ENCODE measurements around the gene RFPL3. TPM values are rescaled to one million over a fixed set of nuclear protein-coding genes. Genes with fewer than 3 reads are reported as not detected.

RFPL3 gene
- total RNA-seq, 6 experiments from 2014 or later: not detected

- peak in 1 of 4 donors; percentile 4 for ATAC-seq
- no peaks in the 10 kb centered on the region for H3K27me3 ChIP-seq
- peaks cover 0 to 26% (median 8%) of the 10 kb centered on the region in 4 donors for H3K4me1 ChIP-seq
- WGBS (ENCODE audit: insufficient coverage, low coverage, low lambda C conversion rate, missing lambda C conversion rate): 84% methylated on average over 3 of the region's 4 CpGs
- TF ChIP-seq, protein P1, sequence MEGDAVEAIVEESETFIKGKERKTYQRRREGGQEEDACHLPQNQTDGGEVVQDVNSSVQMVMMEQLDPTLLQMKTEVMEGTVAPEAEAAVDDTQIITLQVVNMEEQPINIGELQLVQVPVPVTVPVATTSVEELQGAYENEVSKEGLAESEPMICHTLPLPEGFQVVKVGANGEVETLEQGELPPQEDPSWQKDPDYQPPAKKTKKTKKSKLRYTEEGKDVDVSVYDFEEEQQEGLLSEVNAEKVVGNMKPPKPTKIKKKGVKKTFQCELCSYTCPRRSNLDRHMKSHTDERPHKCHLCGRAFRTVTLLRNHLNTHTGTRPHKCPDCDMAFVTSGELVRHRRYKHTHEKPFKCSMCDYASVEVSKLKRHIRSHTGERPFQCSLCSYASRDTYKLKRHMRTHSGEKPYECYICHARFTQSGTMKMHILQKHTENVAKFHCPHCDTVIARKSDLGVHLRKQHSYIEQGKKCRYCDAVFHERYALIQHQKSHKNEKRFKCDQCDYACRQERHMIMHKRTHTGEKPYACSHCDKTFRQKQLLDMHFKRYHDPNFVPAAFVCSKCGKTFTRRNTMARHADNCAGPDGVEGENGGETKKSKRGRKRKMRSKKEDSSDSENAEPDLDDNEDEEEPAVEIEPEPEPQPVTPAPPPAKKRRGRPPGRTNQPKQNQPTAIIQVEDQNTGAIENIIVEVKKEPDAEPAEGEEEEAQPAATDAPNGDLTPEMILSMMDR (IDR thresholded peaks at IDR 0.05): no peak
- no peak for TF ChIP-seq POLR2A (IDR thresholded peaks at IDR 0.05)
- no peak overlapping the region for H3K27ac ChIP-seq
- intact Hi-C loops (cut with DNase I): no loop called here
- no peaks in the 10 kb centered on the region for H3K9me3 ChIP-seq
- H3K36me3 ChIP-seq: peaks cover 0 to 27% (median 10%) of the 10 kb centered on the region in 4 donors
- H3K4me3 ChIP-seq: peak overlapping the region; percentile 67 to 96 (median 91)
- no peak for DNase-seq
These were observed 52.8 kb downstream of the RFPL3 start for GRCh38 chr22:32410459-32410858.

Small RNAs within 50 kb of the gene (small RNA-seq; reads per million reads assigned to genes)
- 0 to 0.19 reads per million in 2 experiments for gene AL021937.2
- 0 reads per million in 2 experiments for gene IGLVIVOR22-2
- gene RF02171: 0 reads per million in 2 experiments
- gene RF02172: 0 reads per million in 2 experiments

Other genes starting within 250 kb of the RFPL3 start
- not detected for gene C22orf42, start 198.6 kb upstream of the RFPL3 start, total RNA-seq
- under 1 TPM in 1 of 6 experiments, not detected in 5; 0.15 TPM for gene RFPL2, start 152.8 kb upstream of the RFPL3 start, total RNA-seq
- under 1 TPM in 4 of 6 experiments, not detected in 2; 0.11 to 0.20 (median 0.16) TPM for gene SLC5A4, start 102.5 kb upstream of the RFPL3 start, total RNA-seq
- gene RTCB, start 54.4 kb downstream of the RFPL3 start, total RNA-seq: 10 to 100 TPM; 37.8 to 58.1 (median 48.2) TPM
- not detected for gene BPIFC, start 106.6 kb downstream of the RFPL3 start, total RNA-seq
- gene FBXO7, start 116.9 kb downstream of the RFPL3 start, total RNA-seq: 100 to 1,000 TPM in 1 of 6 experiments, 10 to 100 TPM in 5; 37.7 to 100 (median 52.5) TPM

Measured in right lobe of liver (tissue), 6 donors.